Esophagus squamous epithelium (tissue), 5 donors: ENCODE data around the gene KRTAP10-1. TPM values are rescaled to one million over a fixed set of nuclear protein-coding genes. Genes with fewer than 3 reads are reported as not detected.

Experiments
- DNase-seq: peaks from one replicate; lab custom pipeline; 2025; lab: John Stamatoyannopoulos, UW
- H3K27ac ChIP-seq, 4 donors: fragments of 200-600 bp; sonication (generic); one replicate each; pipeline ENCODE4 v1.5.1; 2016 to 2019; ENCODE audit warnings: mild to moderate bottlenecking in 1 of 4
- H3K27me3 ChIP-seq, 4 donors: fragments of 200-600 bp; sonication (generic); 1 replicate in 3 of 4; 2 replicates in 1 of 4; pipeline versions ENCODE4 v1.5.1 to v1.6.0; 2017 to 2021; ENCODE audit warnings: antibody characterized with exemption in 1 of 4
- H3K36me3 ChIP-seq, 3 donors: fragments of 200-600 bp; sonication (generic); one replicate each; pipeline ENCODE4 v1.5.1; 2016 to 2019
- H3K4me1 ChIP-seq, 3 donors: fragments of 200-600 bp; sonication (generic); one replicate each; pipeline ENCODE4 v1.5.1; 2017 to 2019
- H3K4me3 ChIP-seq, 4 donors: fragments of 200-600 bp; sonication (generic); 1 replicate in 3 of 4; 2 replicates in 1 of 4; pipeline ENCODE4 v1.5.1; 2016 to 2019; ENCODE audit warnings: mild to moderate bottlenecking in 2 of 4, moderate library complexity in 1 of 4
- H3K9me3 ChIP-seq, 3 donors: fragments of 200-600 bp; sonication (generic); one replicate each; pipeline ENCODE4 v1.5.1; 2016 to 2019
- POLR2A ChIP-seq, 4 donors: fragments of 450-650 bp; IDR thresholded peaks; one replicate each; pipeline ENCODE4 v1.6.1; 2017; ENCODE audit warnings: antibody characterized with exemption in 4 of 4, mild to moderate bottlenecking in 4 of 4, moderate library complexity in 3 of 4
- WGBS, 2 donors: methylation state at CpG; one replicate each; pipeline ENCODE4 v1.1.5; 2018; 5-methylcytosine and 5-hydroxymethylcytosine counted together
- intact Hi-C: fragments of 100-400 bp; cut with DNase I; formaldehyde crosslinking; loops from one replicate; pipeline ENCODE4 v1.15.0; 2022
- total RNA-seq, 4 donors: library from RNA; depleted of rRNA; stranded (reverse); fragments of >200 nt; gene quantifications; one replicate each; pipeline ENCODE4 v1.1.0, GENCODE V29; 2016
- TF ChIP-seq, protein P1 (sequence below), 6 experiments: fragments of 450-650 bp in 4 of 6; fragments of 200-600 bp in 2 of 6; sonication (generic) in 2 of 6; IDR thresholded peaks; one replicate each; pipeline ENCODE4 v1.5.1; 2016 to 2019; ENCODE audit warnings: antibody characterized with exemption in 6 of 6, mild to moderate bottlenecking in 4 of 6, moderate library complexity in 4 of 6
- donor health status: DM: yes; HTN: yes; CAD: no.

The KRTAP10-1 gene
- total RNA-seq, 4 donors from 2014 or later = not detected

DNA sequence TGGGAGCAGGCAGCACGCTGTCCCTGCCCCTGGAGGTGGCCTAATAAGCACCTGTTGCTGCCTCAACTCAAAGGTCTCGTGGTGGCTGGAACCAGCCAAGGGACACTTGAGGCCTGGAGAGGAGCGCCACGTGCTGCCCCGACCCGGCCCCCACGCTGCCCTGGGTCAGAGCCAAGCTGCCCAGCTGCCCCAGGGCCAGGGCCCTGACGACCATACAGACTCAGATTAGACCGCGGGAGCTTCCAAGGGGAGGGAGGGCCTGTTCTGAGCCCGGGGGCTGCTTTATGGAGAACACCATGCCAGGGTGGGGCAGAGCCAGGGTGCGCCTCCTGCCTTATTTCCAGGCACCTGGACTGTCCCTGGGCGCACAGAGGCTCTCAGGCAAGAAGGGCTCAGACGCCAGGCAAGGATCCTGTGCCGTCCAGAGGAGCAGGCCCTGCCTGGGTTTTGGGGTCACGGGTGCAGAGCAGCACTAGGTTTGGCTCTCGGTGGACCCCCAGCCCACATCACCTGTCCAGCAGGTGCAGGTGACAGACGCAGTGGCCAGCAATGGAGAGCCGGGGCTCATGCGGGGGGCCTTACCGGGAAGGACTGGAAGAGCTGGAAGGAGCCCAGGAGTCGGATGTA, 18.6 kb downstream of the KRTAP10-1 start:
- Histone ChIP-seq H3K9me3 (no peaks in the 10 kb centered on the region), H3K4me1 (no peaks in the 10 kb centered on the region), H3K27ac (no peak overlapping the region), H3K27me3 (peaks cover 0 to 23% (median 0%) of the 10 kb centered on the region in 4 donors), H3K36me3 (no peaks in the 10 kb centered on the region), H3K4me3 (no peak overlapping the region)
- 85 to 89% methylated on average over 3 to 10 of the region's 22 CpGs for WGBS, 2 donors
- no peak for DNase-seq
- intact Hi-C loops = no loop called here
- TF ChIP-seq POLR2A (IDR thresholded peaks at IDR 0.05) = no peak
- TF ChIP-seq, protein P1, sequence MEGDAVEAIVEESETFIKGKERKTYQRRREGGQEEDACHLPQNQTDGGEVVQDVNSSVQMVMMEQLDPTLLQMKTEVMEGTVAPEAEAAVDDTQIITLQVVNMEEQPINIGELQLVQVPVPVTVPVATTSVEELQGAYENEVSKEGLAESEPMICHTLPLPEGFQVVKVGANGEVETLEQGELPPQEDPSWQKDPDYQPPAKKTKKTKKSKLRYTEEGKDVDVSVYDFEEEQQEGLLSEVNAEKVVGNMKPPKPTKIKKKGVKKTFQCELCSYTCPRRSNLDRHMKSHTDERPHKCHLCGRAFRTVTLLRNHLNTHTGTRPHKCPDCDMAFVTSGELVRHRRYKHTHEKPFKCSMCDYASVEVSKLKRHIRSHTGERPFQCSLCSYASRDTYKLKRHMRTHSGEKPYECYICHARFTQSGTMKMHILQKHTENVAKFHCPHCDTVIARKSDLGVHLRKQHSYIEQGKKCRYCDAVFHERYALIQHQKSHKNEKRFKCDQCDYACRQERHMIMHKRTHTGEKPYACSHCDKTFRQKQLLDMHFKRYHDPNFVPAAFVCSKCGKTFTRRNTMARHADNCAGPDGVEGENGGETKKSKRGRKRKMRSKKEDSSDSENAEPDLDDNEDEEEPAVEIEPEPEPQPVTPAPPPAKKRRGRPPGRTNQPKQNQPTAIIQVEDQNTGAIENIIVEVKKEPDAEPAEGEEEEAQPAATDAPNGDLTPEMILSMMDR (IDR thresholded peaks at IDR 0.05) = no peak

DNA sequence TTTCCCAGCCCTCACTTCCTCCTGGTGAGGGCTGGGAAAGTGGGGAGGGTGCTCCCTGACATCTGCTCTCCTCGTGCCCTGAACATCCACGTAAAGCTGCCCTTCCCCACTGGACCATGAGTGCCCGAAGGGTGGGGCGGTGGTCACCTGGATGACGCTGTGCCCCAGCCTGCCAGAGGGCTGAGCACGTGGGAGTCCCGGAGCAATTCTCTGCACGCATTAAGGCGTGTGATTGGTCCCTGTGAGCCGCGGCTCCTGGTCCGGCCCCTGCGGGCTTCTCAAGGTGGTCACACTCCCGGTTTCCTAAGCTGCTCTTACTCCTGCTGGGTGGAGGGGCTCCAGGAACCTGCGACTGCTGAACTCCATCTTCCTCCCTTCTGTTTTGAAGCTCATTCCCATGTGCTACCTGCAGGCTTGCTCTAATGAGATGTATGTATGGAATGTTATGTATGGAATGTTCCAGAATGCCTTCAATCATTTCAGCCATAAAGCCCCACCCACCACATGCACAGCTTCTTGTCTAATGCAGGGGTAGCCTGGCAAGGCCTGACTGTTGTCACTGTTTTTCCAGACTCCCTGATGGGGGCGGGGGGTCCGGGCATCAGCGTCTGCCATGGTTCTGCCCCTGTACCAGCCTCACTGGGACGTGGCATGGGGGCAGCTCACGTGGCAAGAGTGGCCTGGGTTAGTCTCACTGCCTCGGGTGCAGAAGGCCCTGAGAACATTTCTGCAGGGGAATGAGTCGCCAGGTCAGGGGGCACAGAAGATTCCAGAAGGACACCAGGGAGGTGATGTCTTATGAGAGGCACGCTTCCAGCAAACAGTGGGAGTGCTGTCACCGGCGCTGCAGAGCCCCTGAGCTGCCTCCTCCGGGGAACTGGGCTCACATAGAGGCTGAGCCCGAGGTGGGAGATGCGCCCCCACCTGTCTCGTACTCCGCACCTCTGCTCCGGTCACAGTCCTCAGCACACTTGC, 19.4 kb downstream of the KRTAP10-1 start:
- Histone ChIP-seq H3K27ac (no peak overlapping the region), H3K36me3 (no peaks in the 10 kb centered on the region), H3K4me1 (no peaks in the 10 kb centered on the region), H3K4me3 (no peak overlapping the region), H3K27me3 (peaks cover 0 to 23% (median 0%) of the 10 kb centered on the region in 4 donors), H3K9me3 (no peaks in the 10 kb centered on the region)
- intact Hi-C loops = no loop called here
- no peak for DNase-seq
- WGBS, 2 donors = 77 to 82% methylated on average over 16 to 23 of the region's 31 CpGs
- TF ChIP-seq, protein P1 (IDR thresholded peaks at IDR 0.05) = no peak
- no peak for TF ChIP-seq POLR2A (IDR thresholded peaks at IDR 0.05)

DNA sequence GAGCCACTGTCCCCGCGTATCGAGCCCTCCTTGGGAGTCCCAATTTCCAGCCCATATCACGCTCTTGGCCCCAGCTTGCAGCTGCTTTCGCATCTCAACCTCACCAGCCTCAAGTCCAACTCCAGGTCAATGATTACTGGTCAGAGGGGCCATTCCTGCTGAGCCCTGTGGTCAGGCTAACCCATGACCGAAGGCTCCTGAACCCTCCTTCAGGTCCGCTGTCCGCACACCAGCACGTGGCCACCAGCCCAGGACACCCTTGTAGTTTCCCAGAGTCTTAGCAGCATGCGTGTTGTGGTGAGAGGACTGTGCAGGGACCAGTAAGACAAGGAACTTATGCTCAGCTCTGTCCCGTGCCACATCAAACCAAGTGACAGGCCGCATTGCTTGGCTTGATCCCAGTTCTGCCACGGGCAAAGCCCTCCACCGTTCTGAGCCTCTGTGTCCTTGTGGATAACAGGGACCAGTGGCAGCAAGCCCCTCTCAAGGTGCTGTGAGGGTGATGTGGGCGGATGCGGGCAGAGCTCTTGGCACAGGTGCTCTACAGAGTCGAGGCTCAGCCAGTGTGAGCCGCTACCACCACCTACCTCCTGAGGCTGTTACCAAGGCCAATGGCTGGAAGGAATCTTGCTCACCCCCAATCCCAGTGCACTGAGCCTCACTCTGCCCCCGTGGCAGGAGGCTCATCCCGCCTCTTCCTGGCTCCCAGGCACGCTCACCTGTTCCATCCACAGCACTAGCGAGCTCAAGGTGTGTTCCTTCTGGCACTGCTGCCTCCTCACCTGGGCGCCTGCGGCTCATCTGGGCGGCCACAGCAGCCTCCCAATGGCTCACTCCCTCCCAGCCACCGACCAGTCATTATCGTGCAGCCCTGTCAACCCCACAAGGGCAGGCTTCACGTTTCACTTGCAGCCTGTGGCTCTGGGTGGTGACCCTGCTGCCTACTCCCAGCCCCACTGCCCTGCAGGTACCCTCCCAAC, 20.4 kb downstream of the KRTAP10-1 start:
- Histone ChIP-seq H3K4me3 (no peak overlapping the region), H3K36me3 (no peaks in the 10 kb centered on the region), H3K27ac (no peak overlapping the region), H3K9me3 (no peaks in the 10 kb centered on the region), H3K27me3 (peaks cover 0 to 18% (median 0%) of the 10 kb centered on the region in 4 donors), H3K4me1 (no peaks in the 10 kb centered on the region)
- intact Hi-C loops = loop anchor here (10.0 kb wide), 1 partner anchor 275 kb away; no protein-coding TSS in a partner anchor
- no peak for DNase-seq
- 77 to 84% methylated on average over 13 to 16 of the region's 28 CpGs for WGBS, 2 donors
- TF ChIP-seq, protein P1 (IDR thresholded peaks at IDR 0.05) = no peak
- TF ChIP-seq POLR2A (IDR thresholded peaks at IDR 0.05) = no peak

DNA sequence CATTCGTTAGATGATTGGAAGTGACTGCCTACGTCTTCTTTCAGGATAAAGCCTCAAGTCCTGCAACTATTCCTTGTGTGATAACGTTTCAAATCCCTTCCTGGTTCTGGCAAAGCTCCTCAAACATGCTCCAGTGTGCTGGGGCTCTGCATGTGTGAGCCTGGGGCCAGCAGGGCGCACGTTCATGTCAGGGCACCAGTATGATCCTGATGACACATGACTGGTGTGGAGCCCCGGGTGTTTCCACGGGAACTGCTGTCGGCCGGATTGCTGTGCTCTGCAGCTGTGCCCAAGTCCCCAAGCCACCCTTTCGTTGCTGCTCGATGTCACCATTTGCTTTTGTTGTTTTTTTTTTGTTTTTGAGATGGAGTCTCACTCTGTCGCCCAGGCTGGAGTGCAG, 21.3 kb downstream of the KRTAP10-1 start:
- Histone ChIP-seq H3K4me3 (no peak overlapping the region), H3K27me3 (peaks cover 0 to 18% (median 0%) of the 10 kb centered on the region in 4 donors), H3K9me3 (no peaks in the 10 kb centered on the region), H3K4me1 (no peaks in the 10 kb centered on the region), H3K36me3 (no peaks in the 10 kb centered on the region), H3K27ac (no peak overlapping the region)
- no peak for DNase-seq
- WGBS, 2 donors = 48 to 51% methylated on average over 9 to 12 of the region's 12 CpGs
- TF ChIP-seq, protein P1 (IDR thresholded peaks at IDR 0.05) = no peak
- no peak for TF ChIP-seq POLR2A (IDR thresholded peaks at IDR 0.05)
- intact Hi-C loops = loop anchor here (10.0 kb wide), 1 partner anchor 276 kb away; no protein-coding TSS in a partner anchor
